ENCODE data around the gene BAHD1. TPM values are rescaled to one million over a fixed set of nuclear protein-coding genes. Genes with fewer than 3 reads are reported as not detected.
A peak's percentile ranks its signal among the peaks of the same experiment; 100 is the strongest.

Gene BAHD1
- total RNA-seq, 2 experiments from 2014 or later = 9.9 to 11.7 TPM

GRCh38 chr15:40427188-40427587 lies 13.6 kb upstream of the BAHD1 start:
- H3K4me1 Mint-ChIP-seq (ENCODE audit: low read depth) = no peaks in the 10 kb centered on the region
- H3K27me3 Mint-ChIP-seq (ENCODE audit: low read depth) = no peaks in the 10 kb centered on the region
- no peak overlapping the region for H3K27ac Mint-ChIP-seq
- DNase-seq = no peak
- no peaks in the 10 kb centered on the region for H3K9me3 Mint-ChIP-seq
- CTCF ChIA-PET = interaction anchor here (1.9 to 11.6 kb wide), 2 partner anchors 86 to 104 kb away, joined by 5 to 214 read pairs; partner anchors contain the start of gene CCDC9B
- intact Hi-C loops (cut with micrococcal nuclease) = no loop called here
- no peak overlapping the region for H3K4me3 Mint-ChIP-seq
- no peaks in the 10 kb centered on the region for H3K36me3 Mint-ChIP-seq (ENCODE audit: low read depth)

- DNase-seq = no peak
- H3K4me1 Mint-ChIP-seq (ENCODE audit: low read depth) = no peaks in the 10 kb centered on the region
- intact Hi-C loops (cut with micrococcal nuclease) = no loop called here
- no peak overlapping the region for H3K4me3 Mint-ChIP-seq
- H3K27me3 Mint-ChIP-seq (ENCODE audit: low read depth) = no peaks in the 10 kb centered on the region
- no peak overlapping the region for H3K27ac Mint-ChIP-seq
- CTCF ChIA-PET = no interaction called here
- no peaks in the 10 kb centered on the region for H3K36me3 Mint-ChIP-seq (ENCODE audit: low read depth)
- no peaks in the 10 kb centered on the region for H3K9me3 Mint-ChIP-seq
Observed at GRCh38 chr15:40428185-40428584, 12.6 kb upstream of the BAHD1 start.

GRCh38 chr15:40429068-40429710 lies 11.6 kb upstream of the BAHD1 start:
- no peak overlapping the region for H3K27ac Mint-ChIP-seq
- no peaks in the 10 kb centered on the region for H3K27me3 Mint-ChIP-seq (ENCODE audit: low read depth)
- no peaks in the 10 kb centered on the region for H3K9me3 Mint-ChIP-seq
- H3K36me3 Mint-ChIP-seq (ENCODE audit: low read depth) = no peaks in the 10 kb centered on the region
- CTCF ChIA-PET = no interaction called here
- intact Hi-C loops (cut with micrococcal nuclease) = no loop called here
- H3K4me1 Mint-ChIP-seq (ENCODE audit: low read depth) = no peaks in the 10 kb centered on the region
- no peak overlapping the region for H3K4me3 Mint-ChIP-seq
- DNase-seq = no peak

- intact Hi-C loops (cut with micrococcal nuclease) = no loop called here
- Mint-ChIP-seq H3K4me3 (no peak overlapping the region), H3K27ac (no peak overlapping the region), H3K27me3 (ENCODE audit: low read depth) (no peaks in the 10 kb centered on the region), H3K9me3 (no peaks in the 10 kb centered on the region), H3K36me3 (ENCODE audit: low read depth) (no peaks in the 10 kb centered on the region), H3K4me1 (ENCODE audit: low read depth) (peaks cover 2% of the 10 kb centered on the region)
- CTCF ChIA-PET = interaction anchor here (0.6 to 0.7 kb wide), 2 partner anchors 63 to 79 kb away, joined by 3 to 4 read pairs; no protein-coding TSS in a partner anchor
- DNase-seq = no peak
Observed at GRCh38 chr15:40430271-40430805, 10.4 kb upstream of the BAHD1 start.

- Mint-ChIP-seq H3K36me3 (ENCODE audit: low read depth) (no peaks in the 10 kb centered on the region), H3K27me3 (ENCODE audit: low read depth) (peaks cover 40% of the 10 kb centered on the region), H3K4me1 (ENCODE audit: low read depth) (peaks cover 31% of the 10 kb centered on the region), H3K27ac (no peak overlapping the region), H3K9me3 (no peaks in the 10 kb centered on the region), H3K4me3 (no peak overlapping the region)
- intact Hi-C loops (cut with micrococcal nuclease) = no loop called here
- CTCF ChIA-PET = interaction anchor here (0.8 to 1.4 kb wide), 5 partner anchors 9 to 98 kb away, joined by 3 to 6 read pairs (median 3); no protein-coding TSS in a partner anchor
- no peak for DNase-seq
Observed at GRCh38 chr15:40435023-40435709, 5.6 kb upstream of the BAHD1 start.

GRCh38 chr15:40435710-40436089 lies 5.1 kb upstream of the BAHD1 start:
- peaks cover 40% of the 10 kb centered on the region for H3K27me3 Mint-ChIP-seq (ENCODE audit: low read depth)
- no peaks in the 10 kb centered on the region for H3K9me3 Mint-ChIP-seq
- H3K4me3 Mint-ChIP-seq = no peak overlapping the region
- peaks cover 31% of the 10 kb centered on the region for H3K4me1 Mint-ChIP-seq (ENCODE audit: low read depth)
- H3K27ac Mint-ChIP-seq = no peak overlapping the region
- CTCF ChIA-PET = interaction anchor here (0.8 to 1.4 kb wide), 4 partner anchors 10 to 98 kb away, joined by 3 to 6 read pairs (median 4); no protein-coding TSS in a partner anchor
- DNase-seq = no peak
- intact Hi-C loops (cut with micrococcal nuclease) = no loop called here
- H3K36me3 Mint-ChIP-seq (ENCODE audit: low read depth) = no peaks in the 10 kb centered on the region

- no peaks in the 10 kb centered on the region for H3K36me3 Mint-ChIP-seq (ENCODE audit: low read depth)
- peaks cover 31% of the 10 kb centered on the region for H3K4me1 Mint-ChIP-seq (ENCODE audit: low read depth)
- intact Hi-C loops (cut with micrococcal nuclease) = no loop called here
- peaks cover 40% of the 10 kb centered on the region for H3K27me3 Mint-ChIP-seq (ENCODE audit: low read depth)
- CTCF ChIA-PET = interaction anchor here (1.0 kb wide), 1 partner anchor 10 kb away, joined by 3 read pairs; no protein-coding TSS in a partner anchor
- no peak overlapping the region for H3K27ac Mint-ChIP-seq
- H3K4me3 Mint-ChIP-seq = peak overlapping the region; percentile 46
- no peaks in the 10 kb centered on the region for H3K9me3 Mint-ChIP-seq
- DNase-seq = peak; percentile 27
Observed at GRCh38 chr15:40436116-40436891, 4.4 kb upstream of the BAHD1 start.

- intact Hi-C loops (cut with micrococcal nuclease) = no loop called here
- no peak overlapping the region for H3K27ac Mint-ChIP-seq
- no peak overlapping the region for H3K4me3 Mint-ChIP-seq
- CTCF ChIA-PET = no interaction called here
- no peaks in the 10 kb centered on the region for H3K9me3 Mint-ChIP-seq
- H3K27me3 Mint-ChIP-seq (ENCODE audit: low read depth) = peaks cover 40% of the 10 kb centered on the region
- no peak for DNase-seq
- H3K36me3 Mint-ChIP-seq (ENCODE audit: low read depth) = no peaks in the 10 kb centered on the region
- H3K4me1 Mint-ChIP-seq (ENCODE audit: low read depth) = peaks cover 31% of the 10 kb centered on the region
Observed at GRCh38 chr15:40436892-40437751, 3.6 kb upstream of the BAHD1 start.

GRCh38 chr15:40437752-40438687 lies 2.7 kb upstream of the BAHD1 start:
- CTCF ChIA-PET = interaction anchor here (2.7 kb wide), 1 partner anchor 16 kb away, joined by 9 read pairs; no protein-coding TSS in a partner anchor
- Mint-ChIP-seq H3K4me3 (no peak overlapping the region), H3K27ac (no peak overlapping the region)

GRCh38 chr15:40438712-40439111 lies 2.0 kb upstream of the BAHD1 start:
- H3K4me1 Mint-ChIP-seq (ENCODE audit: low read depth) = peaks cover 45% of the 10 kb centered on the region
- CTCF ChIA-PET = interaction anchor here (1.2 to 2.7 kb wide), 2 partner anchors 17 to 94 kb away, joined by 4 to 9 read pairs; no protein-coding TSS in a partner anchor
- H3K27ac Mint-ChIP-seq = no peak overlapping the region
- peaks cover 40% of the 10 kb centered on the region for H3K27me3 Mint-ChIP-seq (ENCODE audit: low read depth)
- no peaks in the 10 kb centered on the region for H3K36me3 Mint-ChIP-seq (ENCODE audit: low read depth)
- DNase-seq = no peak
- intact Hi-C loops (cut with micrococcal nuclease) = no loop called here
- no peaks in the 10 kb centered on the region for H3K9me3 Mint-ChIP-seq
- H3K4me3 Mint-ChIP-seq = no peak overlapping the region

More at GRCh38 chr15:40437752-40438687, 2.7 kb upstream of the BAHD1 start:
- DNase-seq = no peak
- intact Hi-C loops (cut with micrococcal nuclease) = no loop called here
- Mint-ChIP-seq H3K4me1 (ENCODE audit: low read depth) (peaks cover 39% of the 10 kb centered on the region), H3K36me3 (ENCODE audit: low read depth) (no peaks in the 10 kb centered on the region), H3K9me3 (no peaks in the 10 kb centered on the region), H3K27me3 (ENCODE audit: low read depth) (peaks cover 40% of the 10 kb centered on the region)

All from activated naive CD4-positive, alpha-beta T cell treated with anti-CD3 and anti-CD28 coated beads for 36 hours (primary cell).